Measurements from ENCODE around the gene ASGR2. TPM values are rescaled to one million over a fixed set of nuclear protein-coding genes. Genes with fewer than 3 reads are reported as not detected.

The ASGR2 gene
- total and polyA plus RNA-seq, 2 of the 13 experiments (the other 11 are each of a cell fraction or from before 2014, with no cell fraction given) = 320 to 754 TPM

GRCh38 chr17:7113273-7114071, 1.1 kb downstream of the ASGR2 start (continued):
- TF ChIP-seq UBTF (CRISPR knock-in tag; IDR thresholded peaks at IDR 0.05) (no peak), ZBTB2 (CRISPR knock-in tag; IDR thresholded peaks at IDR 0.05; ENCODE audit: low read depth) (peak; percentile 55; the same call in 1 of the 2 replicates), KDM5A (IDR thresholded peaks at IDR 0.05; ENCODE audit: borderline replicate concordance, low read length) (peak; percentile 12; the same call in 1 of the 2 replicates), ZSCAN30 (CRISPR knock-in tag; IDR thresholded peaks at IDR 0.05) (no peak), ZNF713 (CRISPR knock-in tag; IDR thresholded peaks at IDR 0.05) (no peak), LCORL (IDR thresholded peaks at IDR 0.05) (peak; percentile 43; the same call in 1 of the 2 replicates), LCORL (CRISPR knock-in tag; IDR thresholded peaks at IDR 0.05) (no peak), MED1 (CRISPR knock-in tag; IDR thresholded peaks at IDR 0.05) (no peak; the same call in 1 of the 2 replicates), KDM5B (CRISPR knock-in tag; IDR thresholded peaks at IDR 0.05; ENCODE audit: borderline replicate concordance) (no peak), CCAR2 (optimal IDR thresholded peaks at IDR 0.05; ENCODE audit: low read depth, low read length) (no peak), ZBTB8A (CRISPR knock-in tag; IDR thresholded peaks at IDR 0.05; ENCODE audit: borderline replicate concordance, low read depth) (no peak), ZNF784 (CRISPR knock-in tag; IDR thresholded peaks at IDR 0.05; ENCODE audit: borderline replicate concordance) (no peak), ZBTB40 (IDR thresholded peaks at IDR 0.05) (peak; percentile 42), ZBTB40 (CRISPR knock-in tag; IDR thresholded peaks at IDR 0.05) (no peak), SOX5 (CRISPR knock-in tag; IDR thresholded peaks at IDR 0.05; ENCODE audit: borderline replicate concordance) (no peak)
